HG02938 (cell line): ENCODE data around the gene LLGL2.

ENCODE experiments used
- ATAC-seq: cut with Tn5 transposase; IDR thresholded peaks from one replicate; pipeline ENCODE4 v1.9.1; 2021; ENCODE audit warnings: mild to moderate bottlenecking, moderate library complexity; ENCODE audit not compliant: unreplicated experiment

Gene LLGL2

DNA sequence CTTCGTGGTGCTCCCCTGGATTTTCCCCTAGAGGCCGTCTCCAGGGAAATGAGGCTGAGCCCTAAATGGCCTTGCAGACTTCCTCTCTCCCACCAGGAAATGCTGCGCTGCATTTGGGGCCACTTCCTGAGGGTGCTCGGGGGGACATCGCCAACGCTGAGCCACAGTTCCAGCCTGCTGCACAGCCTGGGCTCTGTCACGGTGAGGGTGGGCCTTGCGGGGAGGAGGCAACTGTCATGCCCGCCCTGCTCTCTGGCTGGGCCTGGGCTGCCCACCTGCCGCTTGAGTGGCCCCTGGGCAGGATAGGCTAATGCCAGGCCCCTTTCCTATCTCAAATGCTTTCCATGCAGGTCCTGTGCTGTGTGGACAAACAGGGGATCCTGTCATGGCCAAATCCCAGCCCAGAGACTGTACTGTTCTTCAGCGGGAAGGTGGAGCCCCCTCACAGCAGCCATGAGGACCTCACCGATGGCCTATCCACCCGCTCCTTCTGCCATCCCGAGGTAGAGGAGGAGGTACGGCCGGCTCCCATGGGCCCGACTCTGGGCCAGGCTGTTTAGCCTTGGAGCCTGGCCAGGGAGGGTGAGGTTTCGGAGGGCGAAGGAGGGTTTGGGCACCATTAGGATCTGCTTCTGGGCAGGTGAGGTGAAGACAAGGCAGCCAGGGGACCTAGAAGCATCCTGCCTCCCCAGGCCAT lies 34.4 kb upstream of the LLGL2 start:
- no peak for ATAC-seq

- no peak for ATAC-seq
Observed at GRCh38 chr17:75491680-75492079, 33.8 kb upstream of the LLGL2 start.

DNA sequence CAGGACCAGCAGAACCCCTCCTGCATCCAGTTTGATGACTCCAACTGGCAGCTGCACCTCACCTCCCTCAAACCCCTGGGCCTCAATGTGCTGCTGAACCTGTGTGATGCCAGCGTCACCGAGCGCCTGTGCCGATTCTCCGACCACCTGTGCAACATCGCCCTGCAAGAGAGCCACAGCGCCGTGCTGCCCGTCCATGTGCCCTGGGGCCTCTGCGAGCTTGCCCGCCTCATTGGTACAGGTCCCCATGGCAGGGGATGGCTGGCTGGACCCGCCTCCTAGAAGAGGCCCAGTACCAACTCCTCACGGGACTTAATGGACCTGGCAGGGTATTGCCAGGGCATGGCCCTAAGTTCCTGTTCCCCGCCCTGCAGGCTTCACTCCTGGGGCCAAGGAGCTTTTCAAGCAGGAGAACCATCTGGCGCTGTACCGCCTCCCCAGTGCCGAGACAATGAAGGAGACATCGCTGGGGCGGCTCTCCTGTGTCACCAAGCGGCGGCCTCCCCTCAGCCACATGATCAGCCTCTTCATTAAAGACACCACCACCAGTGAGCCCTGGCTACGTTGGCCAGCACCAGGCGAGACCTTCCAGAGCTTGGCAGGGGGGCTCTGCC lies 32.8 kb upstream of the LLGL2 start:
- ATAC-seq, result no peak

- no peak for ATAC-seq
Observed at GRCh38 chr17:75493476-75494129, 31.9 kb upstream of the LLGL2 start.

DNA sequence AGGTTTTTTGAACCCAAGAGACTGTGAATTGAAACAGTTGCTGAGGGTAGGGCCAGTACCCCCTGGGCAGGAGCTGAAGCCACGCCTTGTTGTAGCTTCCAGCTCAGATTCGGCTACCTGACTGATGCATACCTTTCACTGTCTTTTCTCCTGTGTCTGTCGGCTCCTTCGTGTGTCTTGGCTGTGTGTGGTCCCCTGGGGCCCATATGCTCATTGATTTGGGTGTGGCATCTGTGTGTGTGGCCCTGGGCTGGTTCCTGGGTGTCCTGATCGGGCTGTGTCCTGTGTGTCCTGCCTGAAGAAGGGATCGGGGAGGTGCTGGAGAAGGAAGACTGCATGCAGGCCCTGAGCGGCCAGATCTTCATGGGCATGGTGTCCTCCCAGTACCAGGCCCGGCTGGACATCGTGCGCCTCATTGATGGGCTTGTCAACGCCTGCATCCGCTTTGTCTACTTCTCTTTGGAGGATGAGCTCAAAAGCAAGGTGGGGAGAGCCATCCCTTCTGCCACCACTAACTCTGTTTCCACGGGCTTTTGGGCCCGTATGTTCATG lies 31.1 kb upstream of the LLGL2 start:
- no peak for ATAC-seq

DNA sequence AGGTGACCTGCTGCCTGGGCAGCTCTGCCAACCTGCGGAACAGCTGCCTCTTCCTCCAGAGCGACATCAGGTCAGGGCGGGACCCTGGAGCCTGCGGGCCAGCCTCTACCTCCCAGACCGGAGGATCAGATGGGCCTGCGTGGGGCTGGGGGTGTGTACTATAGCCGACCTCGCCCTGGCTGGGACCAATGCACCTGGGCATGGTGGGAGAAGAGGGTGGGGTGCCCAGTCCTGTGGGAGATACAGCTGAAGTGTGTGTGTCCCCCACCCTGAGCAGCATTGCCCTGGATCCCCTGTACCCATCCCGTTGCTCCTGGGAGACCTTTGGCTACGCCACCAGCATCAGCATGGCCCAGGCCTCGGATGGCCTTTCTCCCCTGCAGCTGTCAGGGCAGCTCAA lies 29.5 kb upstream of the LLGL2 start:
- no peak for ATAC-seq

GRCh38 chr17:75498039-75498725 lies 27.3 kb upstream of the LLGL2 start:
- no peak for ATAC-seq

GRCh38 chr17:75498726-75499213 lies 26.7 kb upstream of the LLGL2 start:
- ATAC-seq, result no peak

GRCh38 chr17:75499313-75500022 lies 26.0 kb upstream of the LLGL2 start:
- ATAC-seq, result no peak

GRCh38 chr17:75500419-75501216 lies 24.9 kb upstream of the LLGL2 start:
- ATAC-seq, result no peak

DNA sequence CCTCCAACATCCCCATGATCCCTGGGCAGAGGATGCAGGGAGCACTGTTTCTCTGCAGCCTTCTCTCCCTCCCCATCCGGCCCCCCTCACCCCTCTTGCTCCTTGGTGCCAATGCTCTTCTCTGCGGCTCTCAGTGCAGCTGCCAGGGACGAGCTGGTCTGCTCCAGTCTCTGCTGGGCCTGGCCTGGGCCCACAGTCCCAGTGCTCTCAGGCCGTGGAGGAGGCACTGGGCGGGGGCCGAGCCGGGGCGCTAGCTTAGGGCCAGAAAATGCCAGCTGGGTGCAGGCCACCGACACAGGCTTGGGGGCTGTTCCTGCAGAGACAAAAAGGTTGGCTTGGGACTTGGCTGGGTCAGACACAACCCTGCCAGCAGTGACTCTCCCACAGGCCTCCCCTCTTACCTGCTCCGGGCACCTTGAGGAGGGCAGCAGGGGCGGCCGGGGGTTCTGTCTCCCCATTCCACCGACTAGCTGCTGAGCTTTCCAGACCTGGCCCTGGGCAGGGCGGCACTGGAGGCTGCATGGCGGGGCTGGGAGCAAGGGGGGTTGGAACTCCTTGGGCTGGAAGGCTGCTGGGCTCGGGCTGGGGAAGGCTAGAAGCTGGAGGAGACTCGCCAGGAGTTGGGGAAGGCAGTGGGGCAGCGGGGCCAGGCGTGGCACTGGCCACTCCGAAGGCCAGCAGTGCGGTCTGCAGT lies 24.0 kb upstream of the LLGL2 start:
- ATAC-seq, result no peak

GRCh38 chr17:75502072-75502720 lies 23.3 kb upstream of the LLGL2 start:
- no peak for ATAC-seq

- ATAC-seq, result no peak
Observed at GRCh38 chr17:75502721-75503329, 22.7 kb upstream of the LLGL2 start.

DNA sequence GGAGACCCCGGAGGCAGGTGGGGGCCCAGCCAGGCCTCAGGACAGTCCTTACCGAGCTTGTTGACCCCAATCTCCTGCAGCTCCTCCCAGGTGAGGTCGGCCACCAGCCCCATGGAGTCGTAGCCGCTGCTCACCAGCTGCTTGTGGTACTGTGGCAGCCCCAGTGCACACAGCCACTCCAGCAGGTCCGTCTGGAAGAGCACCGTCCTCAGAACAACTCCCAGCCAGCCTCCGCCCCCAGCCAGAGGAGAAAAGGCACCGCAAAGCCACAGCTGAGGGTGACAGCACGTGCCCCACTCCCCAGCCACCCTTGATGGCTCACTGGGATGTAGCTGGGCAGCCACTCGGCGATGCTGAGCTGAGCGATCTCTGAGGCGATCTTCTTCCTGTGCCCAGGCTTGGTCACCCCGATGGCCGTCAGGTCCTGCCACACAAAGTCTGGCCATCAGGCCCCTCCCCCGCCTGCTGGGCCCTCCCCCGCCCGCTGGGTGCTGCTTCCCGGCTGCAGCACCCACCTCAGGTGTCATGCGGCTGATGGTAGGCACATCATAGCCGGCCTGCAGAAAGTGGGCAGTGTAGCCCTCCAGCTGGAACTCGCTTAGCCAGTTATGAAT lies 22.1 kb upstream of the LLGL2 start:
- no peak for ATAC-seq

GRCh38 chr17:75503976-75504346 lies 21.5 kb upstream of the LLGL2 start:
- ATAC-seq, result no peak

- no peak for ATAC-seq
Observed at GRCh38 chr17:75504347-75505151, 20.9 kb upstream of the LLGL2 start.

- no peak for ATAC-seq
Observed at GRCh38 chr17:75505152-75505409, 20.4 kb upstream of the LLGL2 start.
